Measurements from ENCODE around the gene KCTD11.
"Not testable (repeated sequence)": the region's sequence is repeated elsewhere in the genome, so short reads cannot be mapped to it uniquely, and the experiment has no call there.

Gene KCTD11

DNA sequence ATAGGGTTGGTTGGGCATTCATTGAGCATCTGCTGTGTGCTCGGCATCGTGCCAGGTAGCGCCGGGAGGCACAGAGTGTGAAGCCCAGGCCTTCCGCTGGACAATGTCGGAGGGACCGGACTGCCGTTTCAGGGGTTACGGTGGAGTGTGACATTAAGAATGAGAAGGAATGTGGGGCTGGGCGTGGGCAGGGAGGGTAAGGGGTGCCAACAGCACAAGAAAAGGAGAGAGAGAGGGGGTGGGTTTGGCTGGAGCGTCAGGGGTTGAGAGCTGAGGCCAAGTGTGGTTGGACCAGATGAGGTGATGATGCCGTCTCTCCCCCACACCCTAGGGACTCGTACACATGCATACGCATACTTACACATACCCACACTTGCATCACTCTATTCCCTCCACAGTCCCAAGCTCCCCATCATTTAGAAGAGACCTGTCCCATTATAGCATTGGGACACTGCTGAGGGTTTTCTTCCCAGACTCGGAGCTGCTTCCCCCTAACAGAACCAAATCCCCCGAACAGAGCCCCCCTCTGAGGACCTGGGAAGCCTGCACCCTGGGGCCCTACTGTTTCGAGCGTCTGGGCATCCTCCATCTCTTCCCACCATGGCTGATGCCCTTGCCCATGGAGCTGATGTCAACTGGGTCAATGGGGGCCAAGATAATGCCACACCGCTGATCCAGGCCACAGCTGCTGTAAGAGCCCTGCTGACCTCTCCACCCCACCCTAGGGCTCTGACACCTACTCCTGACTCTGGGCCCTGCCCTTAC is 3.3 kb upstream of the KCTD11 start:
- Mint-ChIP-seq H3K9me3 (no peaks in the 10 kb centered on the region), H3K27me3 (no peaks in the 10 kb centered on the region), H3K4me1 (ENCODE audit: low read depth) (peaks cover 28% of the 10 kb centered on the region), H3K4me3 (no peak overlapping the region), H3K36me3 (ENCODE audit: low read depth) (peaks cover 35% of the 10 kb centered on the region), H3K27ac (peak overlapping the region; percentile 42)

DNA sequence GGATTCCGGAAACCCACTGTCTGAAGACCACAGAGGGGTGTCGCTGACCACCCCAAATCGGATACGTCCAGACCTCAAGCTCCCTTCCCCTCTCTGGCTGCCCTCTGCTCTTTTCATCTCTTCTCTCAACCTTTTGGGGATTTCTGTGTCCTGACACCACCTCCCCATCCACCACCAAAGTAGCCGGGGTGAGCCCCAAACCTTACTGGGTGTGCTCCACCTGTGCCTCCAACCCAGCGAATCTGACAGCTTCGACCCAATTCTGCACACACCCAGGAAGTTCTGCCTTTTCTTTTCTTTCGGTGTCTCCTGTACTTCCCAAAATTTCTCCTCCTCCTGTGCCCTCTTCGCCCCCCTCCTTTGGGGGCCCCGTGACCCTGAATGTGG is 534 bp downstream of the KCTD11 start:
- Mint-ChIP-seq H3K4me1 (ENCODE audit: low read depth) (peaks cover 38% of the 10 kb centered on the region), H3K36me3 (ENCODE audit: low read depth) (peaks cover 17% of the 10 kb centered on the region), H3K27me3 (no peaks in the 10 kb centered on the region), H3K27ac (peak overlapping the region; percentile 74), H3K9me3 (no peaks in the 10 kb centered on the region), H3K4me3 (peak overlapping the region; percentile 84)

DNA sequence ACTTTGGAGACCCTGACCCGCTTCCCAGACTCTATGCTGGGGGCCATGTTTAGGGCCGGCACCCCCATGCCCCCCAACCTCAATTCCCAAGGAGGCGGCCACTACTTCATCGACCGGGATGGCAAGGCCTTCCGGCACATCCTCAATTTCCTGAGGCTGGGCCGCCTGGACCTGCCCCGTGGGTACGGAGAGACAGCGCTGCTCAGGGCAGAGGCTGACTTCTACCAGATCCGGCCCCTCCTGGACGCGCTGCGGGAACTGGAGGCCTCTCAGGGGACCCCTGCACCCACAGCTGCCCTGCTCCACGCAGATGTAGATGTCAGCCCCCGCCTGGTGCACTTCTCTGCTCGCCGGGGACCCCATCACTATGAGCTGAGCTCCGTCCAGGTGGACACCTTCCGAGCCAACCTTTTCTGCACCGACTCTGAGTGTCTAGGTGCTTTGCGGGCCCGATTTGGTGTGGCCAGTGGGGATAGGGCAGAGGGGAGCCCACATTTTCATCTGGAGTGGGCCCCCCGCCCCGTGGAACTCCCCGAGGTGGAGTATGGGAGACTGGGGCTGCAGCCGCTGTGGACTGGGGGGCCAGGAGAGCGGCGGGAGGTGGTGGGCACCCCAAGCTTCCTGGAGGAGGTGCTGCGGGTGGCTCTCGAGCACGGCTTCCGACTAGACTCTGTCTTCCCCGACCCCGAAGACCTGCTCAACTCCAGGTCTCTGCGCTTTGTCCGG is 1.1 kb downstream of the KCTD11 start:
- Mint-ChIP-seq H3K27ac (no peak overlapping the region), H3K4me1 (ENCODE audit: low read depth) (peaks cover 38% of the 10 kb centered on the region), H3K9me3 (no peaks in the 10 kb centered on the region), H3K36me3 (ENCODE audit: low read depth) (peaks cover 16% of the 10 kb centered on the region), H3K4me3 (peak overlapping the region; percentile 84), H3K27me3 (no peaks in the 10 kb centered on the region)

DNA sequence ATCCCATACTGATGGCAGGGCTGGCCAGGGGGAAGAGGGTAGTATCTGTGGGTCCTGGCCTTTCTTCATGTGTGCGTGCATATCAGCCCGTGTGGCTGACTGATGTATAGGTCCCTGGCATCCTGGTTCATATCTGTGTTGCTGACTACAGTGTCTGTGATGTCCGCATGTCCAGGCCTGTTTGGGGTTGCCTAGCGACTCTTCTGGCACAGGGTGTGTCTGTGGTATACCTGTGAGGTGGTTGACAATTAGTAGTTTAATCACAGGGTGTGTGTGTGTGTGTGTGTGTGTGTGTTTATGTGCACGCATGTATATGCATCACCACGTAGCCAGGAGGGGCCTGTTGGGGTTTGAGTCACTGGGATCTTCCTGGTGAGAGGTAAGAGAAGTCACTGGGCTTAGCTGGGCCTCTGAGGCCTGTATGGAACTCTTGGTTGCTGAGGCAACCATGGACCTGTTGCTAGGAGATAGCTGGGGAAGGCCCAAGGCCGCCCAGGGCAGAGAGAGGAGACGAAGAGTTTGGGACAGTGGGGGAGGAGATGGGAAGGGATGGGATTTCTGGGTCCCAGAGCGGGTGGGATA is 2.4 kb downstream of the KCTD11 start:
- Mint-ChIP-seq H3K27ac (peak overlapping the region; percentile 27), H3K4me3 (no peak overlapping the region), H3K9me3 (no peaks in the 10 kb centered on the region), H3K4me1 (ENCODE audit: low read depth) (peaks cover 38% of the 10 kb centered on the region), H3K36me3 (ENCODE audit: low read depth) (peaks cover 5% of the 10 kb centered on the region), H3K27me3 (no peaks in the 10 kb centered on the region)

GRCh38 chr17:7355053-7355452 is 3.1 kb downstream of the KCTD11 start, which contains the start of gene TMEM95:
Gene TMEM95 (plus strand): TSS chr17:7355156. CDS start chr17:7355205, 49 bp downstream.
- Mint-ChIP-seq H3K4me1 (ENCODE audit: low read depth) (peaks cover 32% of the 10 kb centered on the region), H3K27me3 (no peaks in the 10 kb centered on the region), H3K9me3 (no peaks in the 10 kb centered on the region), H3K36me3 (ENCODE audit: low read depth) (peaks cover 5% of the 10 kb centered on the region), H3K27ac (peak within 1 kb of the TSS; percentile 27), H3K4me3 (no peak within 1 kb of the TSS)

DNA sequence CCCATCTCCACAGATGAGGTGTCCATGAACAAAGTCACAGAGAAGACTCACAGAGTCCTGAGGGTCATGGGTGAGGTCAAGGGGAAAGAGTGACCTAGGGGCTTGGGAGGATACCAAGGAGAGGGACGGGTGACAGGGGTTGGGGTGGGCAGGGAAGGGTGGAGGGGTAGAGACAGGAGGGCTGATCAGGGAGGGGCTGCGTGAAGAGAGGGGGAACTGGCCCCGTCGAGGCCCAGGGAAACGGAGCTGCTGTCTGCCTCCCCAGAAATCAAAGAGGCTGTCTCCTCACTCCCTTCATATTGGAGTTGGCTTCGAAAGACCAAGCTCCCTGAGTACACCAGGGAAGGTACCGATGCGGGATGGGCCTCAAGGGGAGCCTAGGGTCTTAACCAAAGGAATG is 3.6 kb downstream of the KCTD11 start:
- Mint-ChIP-seq H3K9me3 (no peaks in the 10 kb centered on the region), H3K27me3 (no peaks in the 10 kb centered on the region), H3K27ac (no peak overlapping the region), H3K36me3 (ENCODE audit: low read depth) (peaks cover 5% of the 10 kb centered on the region), H3K4me3 (no peak overlapping the region), H3K4me1 (ENCODE audit: low read depth) (peaks cover 28% of the 10 kb centered on the region)

GRCh38 chr17:7356072-7356549 is 4.1 kb downstream of the KCTD11 start:
- Mint-ChIP-seq H3K27ac (no peak overlapping the region), H3K4me1 (ENCODE audit: low read depth) (peaks cover 24% of the 10 kb centered on the region), H3K9me3 (no peaks in the 10 kb centered on the region), H3K4me3 (no peak overlapping the region), H3K36me3 (ENCODE audit: low read depth) (peaks cover 3% of the 10 kb centered on the region), H3K27me3 (no peaks in the 10 kb centered on the region)

- H3K36me3 Mint-ChIP-seq (ENCODE audit: low read depth): no peaks in the 10 kb centered on the region
- no peaks in the 10 kb centered on the region for H3K27me3 Mint-ChIP-seq
Observed at GRCh38 chr17:7356756-7357155, 4.8 kb downstream of the KCTD11 start.

DNA sequence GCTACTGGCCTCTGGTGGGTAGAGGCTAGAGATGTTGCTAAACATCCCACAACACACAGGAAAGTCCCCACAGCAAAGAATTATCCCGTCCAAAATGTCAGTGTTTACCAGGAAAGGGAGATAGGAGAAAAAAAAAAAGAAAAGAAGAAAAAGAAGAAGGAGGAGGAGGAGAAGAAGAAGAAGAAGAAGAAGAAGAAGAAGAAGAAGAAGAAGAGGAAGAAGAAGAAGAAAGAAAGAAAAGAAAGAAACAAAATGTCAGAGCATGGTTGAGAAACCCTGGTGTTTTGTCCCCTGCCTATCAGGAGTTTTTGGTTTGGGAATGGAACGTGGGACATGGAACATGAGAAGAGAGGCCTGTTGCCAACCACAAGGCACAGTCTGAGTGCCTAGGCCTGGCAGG is 5.4 kb downstream of the KCTD11 start:
- Mint-ChIP-seq H3K36me3 (ENCODE audit: low read depth) (no peaks in the 10 kb centered on the region), H3K4me3 (no peak overlapping the region), H3K9me3 (no peaks in the 10 kb centered on the region), H3K4me1 (ENCODE audit: low read depth) (peaks cover 19% of the 10 kb centered on the region), H3K27ac (no peak overlapping the region), H3K27me3 (no peaks in the 10 kb centered on the region)

More at GRCh38 chr17:7356756-7357155, 4.8 kb downstream of the KCTD11 start:
- Mint-ChIP-seq H3K4me3 (no peak overlapping the region), H3K9me3 (no peaks in the 10 kb centered on the region), H3K4me1 (ENCODE audit: low read depth) (peaks cover 21% of the 10 kb centered on the region), H3K27ac (no peak overlapping the region)

- Mint-ChIP-seq H3K27me3 (no peaks in the 10 kb centered on the region), H3K27ac (no peak overlapping the region), H3K36me3 (ENCODE audit: low read depth) (no peaks in the 10 kb centered on the region), H3K4me1 (ENCODE audit: low read depth) (no peaks in the 10 kb centered on the region), H3K4me3 (no peak overlapping the region), H3K9me3 (no peaks in the 10 kb centered on the region)
Observed at GRCh38 chr17:7361906-7362305, 9.9 kb downstream of the KCTD11 start.

DNA sequence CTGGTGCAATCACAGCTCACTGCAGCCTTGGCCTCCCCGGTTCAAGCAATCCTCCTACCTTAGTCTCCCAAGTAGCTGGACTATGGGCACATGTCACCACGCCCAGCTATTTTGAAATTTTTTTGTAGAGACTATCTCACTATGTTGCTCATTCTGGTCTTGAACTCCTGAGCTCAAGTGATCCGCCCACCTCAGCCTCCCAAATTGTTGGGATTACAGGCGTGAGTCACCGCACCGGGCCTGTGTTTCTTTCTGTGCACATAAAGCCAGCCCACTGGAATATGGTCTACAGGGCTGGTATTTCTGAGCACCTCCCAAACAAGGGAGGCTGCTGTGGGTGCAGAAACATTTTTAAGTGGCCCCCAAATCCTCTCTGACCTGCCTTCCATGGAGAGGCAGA is 11.3 kb downstream of the KCTD11 start:
- H3K4me3 Mint-ChIP-seq: no peak overlapping the region

GRCh38 chr17:7365963-7366362 is 14.0 kb downstream of the KCTD11 start:
- H3K4me1 Mint-ChIP-seq (ENCODE audit: low read depth); H3K9me3 Mint-ChIP-seq; H3K27me3 Mint-ChIP-seq; H3K4me3 Mint-ChIP-seq; H3K36me3 Mint-ChIP-seq (ENCODE audit: low read depth); H3K27ac Mint-ChIP-seq: not testable (repeated sequence)

More for the DNA sequence above, 11.3 kb downstream of the KCTD11 start:
- no peak overlapping the region for H3K27ac Mint-ChIP-seq
- peaks cover 3% of the 10 kb centered on the region for H3K27me3 Mint-ChIP-seq
- no peaks in the 10 kb centered on the region for H3K36me3 Mint-ChIP-seq (ENCODE audit: low read depth)
- H3K9me3 Mint-ChIP-seq: no peaks in the 10 kb centered on the region
- H3K4me1 Mint-ChIP-seq (ENCODE audit: low read depth): no peaks in the 10 kb centered on the region

- Mint-ChIP-seq H3K4me3 (no peak overlapping the region), H3K9me3 (no peaks in the 10 kb centered on the region), H3K4me1 (ENCODE audit: low read depth) (no peaks in the 10 kb centered on the region), H3K36me3 (ENCODE audit: low read depth) (no peaks in the 10 kb centered on the region), H3K27ac (no peak overlapping the region), H3K27me3 (peaks cover 6% of the 10 kb centered on the region)
Observed at GRCh38 chr17:7367083-7367482, 15.1 kb downstream of the KCTD11 start.

DNA sequence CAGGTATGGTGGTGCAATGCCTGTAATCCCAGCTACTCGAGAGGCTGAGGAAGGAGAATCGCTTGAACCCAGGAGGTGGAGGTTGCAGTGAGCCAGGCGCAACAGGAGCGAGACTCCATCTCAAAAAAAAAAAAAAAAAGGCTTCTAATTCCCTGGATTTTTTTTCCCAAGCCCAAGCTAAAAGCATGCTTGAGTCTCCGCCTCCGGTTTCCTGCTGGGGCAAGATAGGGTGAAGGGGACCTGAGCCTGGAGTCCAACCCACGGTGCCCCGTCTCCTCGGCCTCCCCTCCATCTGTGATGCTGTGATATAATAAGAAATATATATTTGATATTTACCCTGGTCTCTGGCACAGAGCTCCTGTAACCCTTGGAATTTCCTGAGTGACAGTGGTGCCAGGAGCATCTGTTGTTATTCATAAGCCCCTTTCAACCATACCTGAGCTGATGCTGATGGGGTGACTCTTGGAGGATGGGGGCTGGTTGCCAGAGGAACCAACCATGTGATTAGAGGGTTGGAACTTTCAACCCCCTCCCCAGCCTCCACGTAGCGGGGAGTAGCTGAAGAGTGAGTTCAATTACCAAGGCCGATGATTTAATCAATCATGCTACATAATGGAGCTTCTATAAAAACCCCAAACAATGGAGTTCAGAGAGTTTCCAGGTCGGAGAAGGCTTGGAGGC is 16.1 kb downstream of the KCTD11 start:
- Mint-ChIP-seq H3K4me3 (no peak overlapping the region), H3K9me3 (no peaks in the 10 kb centered on the region), H3K27me3 (peaks cover 6% of the 10 kb centered on the region), H3K36me3 (ENCODE audit: low read depth) (no peaks in the 10 kb centered on the region), H3K27ac (no peak overlapping the region), H3K4me1 (ENCODE audit: low read depth) (no peaks in the 10 kb centered on the region)

DNA sequence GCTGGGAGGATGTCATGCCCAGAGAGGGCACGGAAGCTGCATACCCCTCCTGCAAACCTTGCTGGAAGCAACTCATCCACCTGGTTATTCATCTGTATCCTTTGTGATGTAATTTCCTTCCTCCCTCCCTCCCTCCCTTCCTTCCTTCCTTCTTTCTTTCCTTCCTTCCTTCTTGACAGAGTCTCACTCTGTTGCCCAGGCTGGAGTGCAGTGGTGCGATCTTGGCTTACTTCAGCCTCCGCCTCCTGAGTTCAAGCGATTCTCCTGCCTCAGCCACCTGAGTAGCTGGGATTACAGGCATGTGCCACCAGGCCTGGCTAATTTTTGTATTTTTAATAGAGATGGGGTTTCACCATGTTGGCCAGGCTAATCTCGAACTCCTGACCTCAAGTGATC is 16.6 kb downstream of the KCTD11 start:
- not testable (repeated sequence) for H3K36me3 Mint-ChIP-seq (ENCODE audit: low read depth); H3K4me1 Mint-ChIP-seq (ENCODE audit: low read depth); H3K4me3 Mint-ChIP-seq; H3K27ac Mint-ChIP-seq; H3K9me3 Mint-ChIP-seq; H3K27me3 Mint-ChIP-seq
